ENCODE results near the gene ZNF133. TPM values are rescaled to one million over a fixed set of nuclear protein-coding genes. Genes with fewer than 3 reads are reported as not detected.

Gene ZNF133
- total and polyA plus RNA-seq, 2 of the 13 experiments (the other 11 are each of a cell fraction or from before 2014, with no cell fraction given), result 23.5 to 26.7 TPM

GRCh38 chr20:18307301-18307700 lies 19.0 kb downstream of the ZNF133 start:
- Histone ChIP-seq H3K4me3 (replicated peaks in 1 of 3; ENCODE audit: insufficient read depth in 1 of 3, low read depth in 2 of 3, low read length in 3 of 3) (no peak overlapping the region), H3K27me3 (ENCODE audit: control insufficient read depth in 1 of 2, insufficient read depth in 2 of 2, low read length in 2 of 2) (no peaks in the 10 kb centered on the region), H3K9me3 (ENCODE audit: low read length) (no peaks in the 10 kb centered on the region), H3K27ac (ENCODE audit: extremely low read length, insufficient read depth, low read length) (no peak overlapping the region), H4K20me1 (ENCODE audit: insufficient read depth, low read length) (no peaks in the 10 kb centered on the region), H3K36me3 (replicated peaks in 1 of 2; ENCODE audit: control insufficient read depth in 1 of 2, insufficient read depth in 2 of 2, low read length in 2 of 2) (peaks cover 4 to 34% of the 10 kb centered on the region in 2 experiments), H3K4me2 (ENCODE audit: low read depth, low read length) (no peak overlapping the region), H3K79me2 (ENCODE audit: insufficient read depth, low read length) (no peaks in the 10 kb centered on the region), H3K9ac (ENCODE audit: insufficient read depth, low read depth, low read length) (no peak overlapping the region), H3K4me1 (ENCODE audit: insufficient read depth, low read length) (no peaks in the 10 kb centered on the region), H2AFZ (ENCODE audit: low read length) (no peak overlapping the region)
- ATAC-seq (no peak), DNase-seq (ENCODE audit: low spot score) (no peak), FAIRE-seq (no peak)
- ChIA-PET POLR2A (no interaction called here), CTCF (ENCODE audit: low intra/inter-chr PET ratio, low total read pairs) (no interaction called here)
- in situ Hi-C loops (cut with HindIII; ENCODE audit: extremely low pct_ligation_motif_present, low pct_unique_long_range_greater_than_20kb), result no loop called here
- BruUV-seq (replicated peaks), result no TSS peak
- TF ChIP-seq FOXJ3 (CRISPR knock-in tag; IDR thresholded peaks at IDR 0.05; ENCODE audit: borderline replicate concordance) (no peak), ZNF232 (CRISPR knock-in tag; IDR thresholded peaks at IDR 0.05; ENCODE audit: borderline replicate concordance) (no peak), CREM (IDR thresholded peaks at IDR 0.05) (no peak), CREM (CRISPR knock-in tag; IDR thresholded peaks at IDR 0.05) (no peak), SETDB1 (CRISPR knock-in tag; IDR thresholded peaks at IDR 0.05; ENCODE audit: borderline replicate concordance) (no peak), HMGXB4 (CRISPR knock-in tag; IDR thresholded peaks at IDR 0.05; ENCODE audit: borderline replicate concordance in 1 of 2, low read depth in 1 of 2) (no peak), ZBTB2 (CRISPR knock-in tag; IDR thresholded peaks at IDR 0.05; ENCODE audit: low read depth) (no peak)
- intact Hi-C loops (cut with micrococcal nuclease; ENCODE audit: unreplicated experiment), result no loop called here
- WGBS (ENCODE audit: low lambda C conversion rate), result 97% methylated on average over 3 of the region's 3 CpGs
